ENCODE measurements around the gene PLAC9.

The PLAC9 gene

GRCh38 chr10:80146918-80147317 lies 14.4 kb downstream of the PLAC9 start:
- no peak for ATAC-seq
- TF ChIP-seq ESRRG (CRISPR knock-in tag; IDR thresholded peaks at IDR 0.05), result no peak
- no peak for TF ChIP-seq CSDC2 (CRISPR knock-in tag; IDR thresholded peaks at IDR 0.05)
- no peak for TF ChIP-seq ZNF70 (CRISPR knock-in tag; IDR thresholded peaks at IDR 0.05)
- TF ChIP-seq SNAI2 (CRISPR knock-in tag; IDR thresholded peaks at IDR 0.05), result no peak
- TF ChIP-seq CREB5 (CRISPR knock-in tag; IDR thresholded peaks at IDR 0.05; ENCODE audit: low read depth), result no peak
- no peak for TF ChIP-seq POU6F1 (CRISPR knock-in tag; IDR thresholded peaks at IDR 0.05; ENCODE audit: borderline replicate concordance, low read depth)
- no peak for TF ChIP-seq ZNF8 (CRISPR knock-in tag; IDR thresholded peaks at IDR 0.05)
- TF ChIP-seq ZFP3 (CRISPR knock-in tag; IDR thresholded peaks at IDR 0.05), result no peak
- no peak for TF ChIP-seq BACH2 (CRISPR knock-in tag; IDR thresholded peaks at IDR 0.05; ENCODE audit: borderline replicate concordance)
- no peak for TF ChIP-seq PATZ1 (CRISPR knock-in tag; IDR thresholded peaks at IDR 0.05; ENCODE audit: borderline replicate concordance)
- TF ChIP-seq ARNTL (CRISPR knock-in tag; IDR thresholded peaks at IDR 0.05; ENCODE audit: borderline replicate concordance, low read depth), result no peak
- no peak for TF ChIP-seq OSR1 (CRISPR knock-in tag; IDR thresholded peaks at IDR 0.05)
- no peak for TF ChIP-seq ZC3H10 (CRISPR knock-in tag; IDR thresholded peaks at IDR 0.05)
- TF ChIP-seq GLIS3 (CRISPR knock-in tag; IDR thresholded peaks at IDR 0.05), result no peak
- no peak for TF ChIP-seq ZFP30 (CRISPR knock-in tag; IDR thresholded peaks at IDR 0.05)
- no peak for TF ChIP-seq TSHZ2 (CRISPR knock-in tag; IDR thresholded peaks at IDR 0.05)

GRCh38 chr10:80148166-80148805 lies 15.8 kb downstream of the PLAC9 start:
- TF ChIP-seq PATZ1 (CRISPR knock-in tag; IDR thresholded peaks at IDR 0.05; ENCODE audit: borderline replicate concordance), result no peak
- no peak for TF ChIP-seq POU6F1 (CRISPR knock-in tag; IDR thresholded peaks at IDR 0.05; ENCODE audit: borderline replicate concordance, low read depth)
- no peak for TF ChIP-seq SNAI2 (CRISPR knock-in tag; IDR thresholded peaks at IDR 0.05)
- TF ChIP-seq CREB5 (CRISPR knock-in tag; IDR thresholded peaks at IDR 0.05; ENCODE audit: low read depth), result no peak
- TF ChIP-seq ARNTL (CRISPR knock-in tag; IDR thresholded peaks at IDR 0.05; ENCODE audit: borderline replicate concordance, low read depth), result no peak
- no peak for TF ChIP-seq ZC3H10 (CRISPR knock-in tag; IDR thresholded peaks at IDR 0.05)
- ATAC-seq, result no peak

All from SK-N-SH treated with all-trans-retinoic acid at 6 μM for 48 hours (cell line).